GM12878 (cell line): ENCODE measurements around the gene NUMA1. TPM values are rescaled to one million over a fixed set of nuclear protein-coding genes. Genes with fewer than 3 reads are reported as not detected.

ENCODE experiments used
- ATAC-seq: fragments of 200-7000 bp; cut with Tn5 transposase; 3 replicates; pipeline ENCODE4 v1.9.1; 2020; ENCODE audit warnings: mild to moderate bottlenecking, moderate library complexity
- BruUV-seq: library from RNA; stranded (reverse); fragments of 400-500 nt; replicated peaks from 2 replicates; lab custom pipeline; 2021; lab: Mats Ljungman, UMichigan
- CTCF ChIA-PET: fragments of 300-600 bp; sonication (Branson Sonifier 250); formaldehyde crosslinking; extraction: SDS; loops from one replicate; lab custom pipeline; 2021; ENCODE audit warnings: inconsistent platforms; lab: Yijun Ruan, JAX
- POLR2A ChIA-PET: fragments of 350-600 bp; formaldehyde crosslinking; extraction: SDS; loops from one replicate; lab custom pipeline; 2021; ENCODE audit warnings: inconsistent platforms; lab: Charles Lee
- RAD21 ChIA-PET: fragments of 300-600 bp; sonication (Branson Sonifier 250); formaldehyde crosslinking; loops from one replicate; lab custom pipeline; 2023; ENCODE audit warnings: antibody characterized with exemption; ENCODE audit not compliant: unreplicated experiment; lab: Charles Lee
- SMC1A ChIA-PET: fragments of 300-600 bp; sonication (Branson Sonifier 250); formaldehyde crosslinking; loops from one replicate; lab custom pipeline; 2023; ENCODE audit not compliant: unreplicated experiment, uncharacterized antibody; lab: Charles Lee
- DNase-seq: peaks from one replicate; pipeline ENCODE4 v3.0.0-alpha.2; 2011; ENCODE audit warnings: low read depth, low spot score
- FAIRE-seq: peaks from 3 replicates; lab custom pipeline; 2011; peaks lifted over from hg19 to GRCh38; lab: Jason Lieb, UNC
- H2AFZ ChIP-seq: 2 replicates; pipeline ENCODE4 v1.6.0; 2011; ENCODE audit warnings: low read depth, low read length, control low read depth; ENCODE audit not compliant: control insufficient read depth
- H3K27ac ChIP-seq: 2 replicates; pipeline ENCODE4 v1.5.1; 2011; ENCODE audit warnings: control low read depth; ENCODE audit not compliant: control insufficient read depth, insufficient read depth
- H3K27me3 ChIP-seq, 2 experiments: replicated peaks in 1 of 2; 2 replicates each; pipeline versions ENCODE4 v1.6.0 to v1.6.1; 2011; ENCODE audit warnings: low read length in 1 of 2; ENCODE audit not compliant: control insufficient read depth in 2 of 2, insufficient read depth in 2 of 2
- H3K36me3 ChIP-seq, 2 experiments: 2 replicates each; pipeline ENCODE4 v1.5.1; 2011; ENCODE audit warnings: low read length in 1 of 2; ENCODE audit not compliant: control insufficient read depth in 2 of 2, insufficient read depth in 2 of 2
- H3K4me1 ChIP-seq: 2 replicates; pipeline ENCODE4 v1.6.1; 2011; ENCODE audit warnings: mild to moderate bottlenecking, low read length, moderate library complexity, mixed read lengths; ENCODE audit not compliant: control insufficient read depth, insufficient read depth
- H3K4me2 ChIP-seq: 2 replicates; pipeline ENCODE4 v1.6.0; 2011; ENCODE audit warnings: control low read depth; ENCODE audit not compliant: control insufficient read depth, insufficient read depth
- H3K4me3 ChIP-seq: fragments of 200-600 bp; sonication (generic); 2 replicates; pipeline ENCODE4 v1.5.1; 2016
- H3K79me2 ChIP-seq: 2 replicates; pipeline ENCODE4 v1.6.0; 2011; ENCODE audit warnings: low read length; ENCODE audit not compliant: control insufficient read depth, insufficient read depth
- H3K9ac ChIP-seq: 2 replicates; pipeline ENCODE4 v1.8.0; 2011; ENCODE audit warnings: low read length, control low read depth, mixed read lengths; ENCODE audit not compliant: control insufficient read depth, insufficient read depth
- H3K9me3 ChIP-seq: replicated peaks from 3 replicates; pipeline ENCODE4 v1.5.1; 2011; ENCODE audit warnings: mild to moderate bottlenecking, low read length; ENCODE audit not compliant: control insufficient read depth, insufficient read depth
- H4K20me1 ChIP-seq: 2 replicates; pipeline ENCODE4 v1.6.0; 2011; ENCODE audit not compliant: control insufficient read depth, insufficient read depth
- BACH1 ChIP-seq: fragments of 450-650 bp; IDR thresholded peaks from 2 replicates; pipeline ENCODE4 v1.6.1; 2017; ENCODE audit warnings: mild to moderate bottlenecking, borderline replicate concordance
- CBX3 ChIP-seq: fragments of 200-600 bp; sonication (generic); IDR thresholded peaks from 2 replicates; pipeline ENCODE4 v1.6.1; 2016; ENCODE audit warnings: low read depth, borderline replicate concordance
- CEBPB ChIP-seq, 2 experiments: fragments of 150-350 bp in 1 of 2; IDR thresholded peaks; 2 replicates each; pipeline ENCODE4 v1.6.1; 2012 to 2014; ENCODE audit warnings: low read depth in 2 of 2, low read length in 2 of 2, borderline replicate concordance in 1 of 2, inconsistent platforms in 1 of 2
- HSF1 ChIP-seq: fragments of 150-350 bp; IDR thresholded peaks from 2 replicates; pipeline ENCODE4 v1.6.1; 2014; ENCODE audit warnings: mild to moderate bottlenecking, low read depth, low read length
- MLLT1 ChIP-seq: fragments of 450-650 bp; IDR thresholded peaks from 2 replicates; pipeline ENCODE4 v1.6.1; 2016; ENCODE audit warnings: mild to moderate bottlenecking
- RFX5 ChIP-seq: IDR thresholded peaks from 2 replicates; pipeline ENCODE4 v1.6.1; 2011; ENCODE audit warnings: low read depth, low read length, improper control_type of control experiment
- SRF ChIP-seq, 2 experiments: IDR thresholded peaks; 2 replicates each; pipeline ENCODE4 v1.6.1; 2011; ENCODE audit warnings: low read depth in 2 of 2, low read length in 2 of 2, mild to moderate bottlenecking in 1 of 2, moderate library complexity in 1 of 2
- ZBTB40 ChIP-seq: fragments of 450-650 bp; IDR thresholded peaks from 2 replicates; pipeline ENCODE4 v1.6.1; 2016; ENCODE audit warnings: mild to moderate bottlenecking, moderate library complexity, borderline replicate concordance
- ZNF687 ChIP-seq: fragments of 450-650 bp; IDR thresholded peaks from 2 replicates; pipeline ENCODE4 v1.6.1; 2017; ENCODE audit warnings: mild to moderate bottlenecking, moderate library complexity
- WGBS: methylation state at CpG from one replicate; pipeline ENCODE4 v1.1.6; 2016; ENCODE audit warnings: low lambda C conversion rate; ENCODE audit not compliant: insufficient replicate concordance, insufficient coverage; ENCODE audit errors: missing lambda C conversion rate; 5-methylcytosine and 5-hydroxymethylcytosine counted together
- in situ Hi-C: fragments of 300-500 bp; cut with MboI; formaldehyde crosslinking; loops from 9 replicates; pipeline ENCODE4 v1.14.3; 2018; ENCODE audit warnings: mixed read lengths
- intact Hi-C: fragments of 100-400 bp; cut with micrococcal nuclease; formaldehyde crosslinking; loops from one replicate; pipeline ENCODE4 v1.14.2; 2022; ENCODE audit not compliant: unreplicated experiment
- polyA plus RNA-seq, 11 experiments: library from polyadenylated mRNA; depleted of rRNA in 4 of 11; unstranded in 6 of 11; stranded (reverse) in 5 of 11; fragments of >200 nt; fragmentation: Nextera tagmentation in 4 of 11; fragmentation: Illumina TruSeq in 1 of 11; extraction: Ambion mirVana in 4 of 11; extraction: Trizol in 1 of 11; gene quantifications; 1 replicate in 1 of 11; 2 replicates in 10 of 11; pipeline versions ENCODE4 v1.2.1 to v1.2.3, GENCODE V29; 2011 to 2016; ENCODE audit warnings: inconsistent platforms in 2 of 11, missing spikeins in 2 of 11, low read depth in 1 of 11
- total RNA-seq, 4 experiments: library from RNA; depleted of rRNA in 3 of 4; stranded (reverse); fragments of >200 nt in 3 of 4; fragmentation: Illumina TruSeq in 1 of 4; extraction: Trizol in 1 of 4; gene quantifications; 2 replicates each; pipeline versions ENCODE4 v1.2.1 to v1.2.3, GENCODE V29; 2013 to 2021

The NUMA1 gene
- total and polyA plus RNA-seq, 10 of the 15 experiments (the other 5 are each of a cell fraction or from before 2014, with no cell fraction given) = 5.5 to 111 (median 61.0) TPM

- in situ Hi-C loops = no loop called here
- TSS peak; percentile 11 for BruUV-seq
- ATAC-seq = peak; percentile 87
- H3K27ac ChIP-seq = peak overlapping the region; percentile 77
- 5% methylated on average over 3 of the region's 3 CpGs for WGBS
- POLR2A ChIA-PET = interaction anchor here (0.7 to 1.5 kb wide), 4 partner anchors 8 to 49 kb away, joined by 3 to 4 read pairs (median 3); no protein-coding TSS in a partner anchor
- peak; percentile 52 for FAIRE-seq
- H3K4me2 ChIP-seq = peak overlapping the region; percentile 49
- peaks cover 32% of the 10 kb centered on the region for H3K4me1 ChIP-seq
- no peaks in the 10 kb centered on the region for H4K20me1 ChIP-seq
- no peak overlapping the region for H3K9ac ChIP-seq
- SMC1A ChIA-PET = interaction anchor here (0.6 to 8.3 kb wide), 18 partner anchors 8 to 423 kb away, joined by 3 to 67 read pairs (median 4); partner anchors contain the start of genes RNF121 and XNDC1N
- no peaks in the 10 kb centered on the region for H3K9me3 ChIP-seq
- intact Hi-C loops = no loop called here
- DNase-seq = peak; percentile 94
- no peaks in the 10 kb centered on the region; the same call in none of the 2 replicates for H3K79me2 ChIP-seq
- no peak overlapping the region for H3K4me3 ChIP-seq
- CTCF ChIA-PET = interaction anchor here (0.6 to 8.5 kb wide), 7 partner anchors 9 to 100 kb away, joined by 3 to 93 read pairs (median 4); no protein-coding TSS in a partner anchor
- RAD21 ChIA-PET = interaction anchor here (1.2 to 2.7 kb wide), 5 partner anchors 9 to 439 kb away, joined by 3 to 17 read pairs (median 6); partner anchors contain the start of genes RNF121 and XNDC1N
- no peaks in the 10 kb centered on the region for H3K27me3 ChIP-seq
- H2AFZ ChIP-seq = no peak overlapping the region
- H3K36me3 ChIP-seq = peaks cover 8 to 21% of the 10 kb centered on the region in 2 experiments
- no peak for TF ChIP-seq HSF1
- TF ChIP-seq CBX3 = no peak
- peak; percentile 71; the same call in 1 of the 2 replicates for TF ChIP-seq MLLT1
- TF ChIP-seq ZNF687 = peak; percentile 38; the same call in 1 of the 2 replicates
- no peak for TF ChIP-seq CEBPB (IDR thresholded peaks at IDR 0.05; ENCODE audit: borderline replicate concordance in 1 of 2, low read depth in 2 of 2, low read length in 2 of 2)
- peak; percentile 86; the same call in 1 of the 2 replicates for TF ChIP-seq BACH1
- no peak for TF ChIP-seq RFX5
- no peak for TF ChIP-seq SRF (IDR thresholded peaks at IDR 0.05; ENCODE audit: low read depth in 2 of 2, low read length in 2 of 2)
- no peak for TF ChIP-seq ZBTB40
Measured at GRCh38 chr11:71991494-71991893, 88.8 kb downstream of the NUMA1 start.
